A549 (cell line): ENCODE results near the gene CLSTN2. TPM values are rescaled to one million over a fixed set of nuclear protein-coding genes. Genes with fewer than 3 reads are reported as not detected.

Experiments used
- ATAC-seq, 2 experiments: fragments of 200-7000 bp in 1 of 2; fragments of >200 bp in 1 of 2; cut with Nextera tagmentation in 1 of 2; cut with Tn5 transposase in 1 of 2; 3 replicates each; pipeline versions ENCODE4 v1.8.0 to v1.9.1; 2018 to 2020; ENCODE audit warnings: mild to moderate bottlenecking in 1 of 2, moderate library complexity in 1 of 2
- CTCF ChIA-PET: fragments of 300-600 bp; sonication (Branson Sonifier 250); formaldehyde crosslinking; extraction: SDS; loops from one replicate; lab custom pipeline; 2021; ENCODE audit warnings: antibody characterized with exemption, inconsistent platforms; lab: Yijun Ruan, JAX
- POLR2A ChIA-PET: fragments of 350-600 bp; formaldehyde crosslinking; extraction: SDS; loops from one replicate; lab custom pipeline; 2021; ENCODE audit warnings: antibody characterized with exemption, inconsistent platforms; lab: Yijun Ruan, JAX
- DNase-seq, 2 experiments: peaks; one replicate each; pipeline versions ENCODE4 v3.0.0 to v3.0.0-alpha.2; 2011 to 2016; ENCODE audit warnings: low read depth in 1 of 2, low spot score in 1 of 2
- FAIRE-seq: peaks from 2 replicates; lab custom pipeline; 2011; peaks lifted over from hg19 to GRCh38; lab: Jason Lieb, UNC
- H3K27ac ChIP-seq, 2 experiments: fragments of >200 bp; sonication (Bioruptor Twin); formaldehyde crosslinking; 3 replicates each; pipeline ENCODE4 v1.5.1; 2016 to 2017
- H3K4me1 ChIP-seq: fragments of >200 bp; sonication (Bioruptor Twin); formaldehyde crosslinking; 3 replicates; pipeline ENCODE4 v1.6.1; 2016
- H3K4me2 ChIP-seq: fragments of >200 bp; sonication (Bioruptor Twin); formaldehyde crosslinking; 3 replicates; pipeline ENCODE4 v1.6.1; 2016
- H3K4me3 ChIP-seq: fragments of >200 bp; sonication (Bioruptor Twin); formaldehyde crosslinking; 3 replicates; pipeline ENCODE4 v1.5.1; 2016
- H3K9me3 ChIP-seq: fragments of >200 bp; sonication (Bioruptor Twin); formaldehyde crosslinking; 3 replicates; pipeline ENCODE4 v1.6.1; 2016
- ATOH8 ChIP-seq: fragments of 250-450 bp; sonication (Bioruptor Pico); IDR thresholded peaks from 2 replicates; pipeline ENCODE4 v1.5.0; 2020; ENCODE audit warnings: low read depth, mild to moderate bottlenecking, moderate library complexity
- BCL3 ChIP-seq: fragments of >200 bp; sonication (Bioruptor Twin); formaldehyde crosslinking; IDR thresholded peaks from 3 replicates; pipeline ENCODE4 v1.6.1; 2016
- CBX2 ChIP-seq: fragments of 200-600 bp; sonication (generic); IDR thresholded peaks from 2 replicates; pipeline ENCODE4 v1.6.1; 2016; ENCODE audit warnings: low read depth, mild to moderate bottlenecking, borderline replicate concordance
- CBX8 ChIP-seq: fragments of 200-600 bp; sonication (generic); IDR thresholded peaks from 2 replicates; pipeline ENCODE4 v1.6.1; 2016
- CEBPB ChIP-seq, 2 experiments: fragments of >200 bp in 1 of 2; sonication (Bioruptor Twin) in 1 of 2; formaldehyde crosslinking in 1 of 2; IDR thresholded peaks; 2 replicates each; pipeline ENCODE4 v1.6.1; 2012 to 2016
- CHD4 ChIP-seq: fragments of 200-600 bp; sonication (generic); IDR thresholded peaks from 2 replicates; pipeline ENCODE4 v1.6.1; 2016; ENCODE audit warnings: antibody characterized with exemption, mild to moderate bottlenecking, borderline replicate concordance
- CTCF ChIP-seq: fragments of >200 bp; sonication (Bioruptor Twin); formaldehyde crosslinking; IDR thresholded peaks from 3 replicates; pipeline ENCODE4 v1.5.1; 2016
- EHF ChIP-seq: fragments of 250-450 bp; sonication (Bioruptor Pico); IDR thresholded peaks from 2 replicates; pipeline ENCODE4 v1.5.0; 2020; ENCODE audit warnings: mild to moderate bottlenecking
- FOSL2 ChIP-seq, 2 experiments: fragments of 450-650 bp in 1 of 2; fragments of >200 bp in 1 of 2; sonication (Bioruptor Twin) in 1 of 2; formaldehyde crosslinking; IDR thresholded peaks; 2 replicates each; pipeline versions ENCODE4 v1.5.0 to v1.6.1; 2016 to 2020; ENCODE audit warnings: mild to moderate bottlenecking in 1 of 2, moderate library complexity in 1 of 2
- HEYL ChIP-seq: fragments of 250-450 bp; sonication (Bioruptor Pico); IDR thresholded peaks from 2 replicates; pipeline ENCODE4 v1.8.0; 2021; ENCODE audit warnings: mild to moderate bottlenecking, moderate library complexity
- HOXB13 ChIP-seq: fragments of 250-450 bp; sonication (Bioruptor Pico); IDR thresholded peaks from 2 replicates; pipeline ENCODE4 v1.5.0; 2020; ENCODE audit warnings: low read depth, mild to moderate bottlenecking, moderate library complexity
- RAD21 ChIP-seq, 2 experiments: fragments of >200 bp in 1 of 2; sonication (Bioruptor Twin) in 1 of 2; formaldehyde crosslinking in 1 of 2; IDR thresholded peaks in 1 of 2; conservative IDR thresholded peaks in 1 of 2; 2 replicates in 1 of 2; 3 replicates in 1 of 2; pipeline ENCODE4 v1.6.1; 2012 to 2018; ENCODE audit warnings: inconsistent platforms in 1 of 2
- SMC3 ChIP-seq: fragments of >200 bp; sonication (Bioruptor Twin); formaldehyde crosslinking; IDR thresholded peaks from 3 replicates; pipeline ENCODE4 v1.6.1; 2018; ENCODE audit warnings: inconsistent platforms
- TFCP2L1 ChIP-seq: fragments of 250-450 bp; sonication (Bioruptor Pico); IDR thresholded peaks from 2 replicates; pipeline ENCODE4 v1.5.0; 2021; ENCODE audit warnings: mild to moderate bottlenecking
- USF2 ChIP-seq: fragments of 450-650 bp; IDR thresholded peaks from 2 replicates; pipeline ENCODE4 v1.6.1; 2014; ENCODE audit warnings: antibody characterized with exemption
- ZC3H11A ChIP-seq: fragments of 450-650 bp; IDR thresholded peaks from 2 replicates; pipeline ENCODE4 v1.6.1; 2014; ENCODE audit warnings: antibody characterized with exemption, mild to moderate bottlenecking
- ZFP36 ChIP-seq: fragments of 450-650 bp; IDR thresholded peaks from 2 replicates; pipeline ENCODE4 v1.6.1; 2014; ENCODE audit warnings: borderline replicate concordance; ENCODE audit not compliant: partially characterized antibody
- WGBS: methylation state at CpG from one replicate; pipeline ENCODE4 v1.1.6; 2017; ENCODE audit errors: missing lambda C conversion rate; 5-methylcytosine and 5-hydroxymethylcytosine counted together
- polyA plus RNA-seq, 4 experiments: library from polyadenylated mRNA; depleted of rRNA in 3 of 4; stranded (reverse); fragments of >200 nt; fragmentation: RNase III in 1 of 4; extraction: RNeasy Plus Mini Kit Qiagen cat#74134 plus additional on column Dnase treatment in 1 of 4; gene quantifications; 2 replicates in 3 of 4; 3 replicates in 1 of 4; pipeline ENCODE4 v1.2.3, GENCODE V29; 2011 to 2017
- TF ChIP-seq, protein P1 (sequence below): IDR thresholded peaks from 2 replicates; pipeline ENCODE4 v1.6.1; 2012; ENCODE audit warnings: low read depth, borderline replicate concordance
- TF ChIP-seq, protein P2 (sequence below): IDR thresholded peaks from 2 replicates; pipeline ENCODE4 v1.6.1; 2012

CLSTN2 gene
- polyA plus RNA-seq, 2 of the 4 experiments (the other 2 are of a cell fraction): 0.03 to 0.04 TPM

DNA sequence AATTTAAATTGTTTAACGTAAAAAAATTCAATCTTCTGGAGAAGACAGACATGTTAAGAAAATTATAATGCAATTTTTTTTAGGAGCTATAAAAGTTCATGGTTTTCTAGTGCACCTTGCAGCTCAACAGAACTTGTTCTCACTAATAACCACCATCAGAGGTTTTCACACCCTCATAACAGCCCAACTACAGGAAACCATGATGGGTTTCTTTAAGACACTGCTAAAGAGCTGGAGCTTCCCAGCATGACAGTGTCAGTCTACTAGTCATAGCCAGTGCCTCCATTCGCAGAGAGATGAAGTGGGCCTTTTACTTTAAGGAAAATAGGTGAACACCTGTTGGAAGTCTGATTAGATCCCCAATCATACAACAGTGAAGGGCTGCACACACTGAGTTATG, 518.8 kb downstream of the CLSTN2 start:
- WGBS: 19% methylated on average over 2 of the region's 2 CpGs
- ChIA-PET POLR2A (no interaction called here), CTCF (no interaction called here)
- Histone ChIP-seq H3K9me3 (no peaks in the 10 kb centered on the region), H3K4me1 (no peaks in the 10 kb centered on the region), H3K4me2 (no peak overlapping the region), H3K27ac (no peak overlapping the region), H3K4me3 (no peak overlapping the region)
- ATAC-seq: no peak
- DNase-seq: no peak
- FAIRE-seq: no peak
- TF ChIP-seq, protein P1, sequence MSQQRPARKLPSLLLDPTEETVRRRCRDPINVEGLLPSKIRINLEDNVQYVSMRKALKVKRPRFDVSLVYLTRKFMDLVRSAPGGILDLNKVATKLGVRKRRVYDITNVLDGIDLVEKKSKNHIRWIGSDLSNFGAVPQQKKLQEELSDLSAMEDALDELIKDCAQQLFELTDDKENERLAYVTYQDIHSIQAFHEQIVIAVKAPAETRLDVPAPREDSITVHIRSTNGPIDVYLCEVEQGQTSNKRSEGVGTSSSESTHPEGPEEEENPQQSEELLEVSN: no peak
- TF ChIP-seq ZFP36 (no peak), USF2 (no peak), CBX8 (no peak), HOXB13 (CRISPR knock-in tag) (no peak)

GRCh38 chr3:140455521-140456214, 520.7 kb downstream of the CLSTN2 start:
- no peak for TF ChIP-seq CBX2
- TF ChIP-seq BCL3: no peak
- no peak for TF ChIP-seq ZFP36
- TF ChIP-seq HOXB13 (CRISPR knock-in tag): no peak
- no peak for TF ChIP-seq SMC3
- TF ChIP-seq TFCP2L1 (CRISPR knock-in tag): no peak
- TF ChIP-seq CEBPB (IDR thresholded peaks at IDR 0.05): no peak
- TF ChIP-seq USF2: no peak
- TF ChIP-seq CHD4: no peak
- TF ChIP-seq ZC3H11A: no peak
- TF ChIP-seq EHF: no peak
- TF ChIP-seq FOSL2 (IDR thresholded peaks at IDR 0.05): no peak
- TF ChIP-seq FOSL2 (CRISPR knock-in tag; IDR thresholded peaks at IDR 0.05): no peak
- TF ChIP-seq, all 56 proteins: peak for 0
- Histone ChIP-seq H3K4me3 (no peak overlapping the region), H3K4me2 (no peak overlapping the region), H3K4me1 (no peaks in the 10 kb centered on the region), H3K9me3 (no peaks in the 10 kb centered on the region), H3K27ac (no peak overlapping the region)
- ChIA-PET POLR2A (no interaction called here), CTCF (no interaction called here)
- no peak for ATAC-seq
- no peak for FAIRE-seq
- DNase-seq: no peak
- 16% methylated on average over 5 of the region's 5 CpGs for WGBS

- POLR2A ChIA-PET: no interaction called here
- WGBS: 49% methylated on average over 3 of the region's 3 CpGs
- CTCF ChIA-PET: no interaction called here
These were observed 522.0 kb downstream of the CLSTN2 start for GRCh38 chr3:140456974-140457373.

More at GRCh38 chr3:140456974-140457373, 522.0 kb downstream of the CLSTN2 start:
- DNase-seq (no peak), FAIRE-seq (no peak), ATAC-seq (no peak)
- Histone ChIP-seq H3K4me2 (no peak overlapping the region), H3K27ac (no peak overlapping the region), H3K4me3 (no peak overlapping the region), H3K4me1 (no peaks in the 10 kb centered on the region), H3K9me3 (no peaks in the 10 kb centered on the region)
- no peak for TF ChIP-seq CEBPB (IDR thresholded peaks at IDR 0.05)
- TF ChIP-seq ATOH8: no peak
- TF ChIP-seq, protein P2, sequence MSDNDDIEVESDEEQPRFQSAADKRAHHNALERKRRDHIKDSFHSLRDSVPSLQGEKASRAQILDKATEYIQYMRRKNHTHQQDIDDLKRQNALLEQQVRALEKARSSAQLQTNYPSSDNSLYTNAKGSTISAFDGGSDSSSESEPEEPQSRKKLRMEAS: no peak
- no peak for TF ChIP-seq USF2
- TF ChIP-seq CHD4: no peak
- TF ChIP-seq CTCF: no peak
- TF ChIP-seq RAD21 (conservative IDR thresholded peaks at IDR 0.05 in 1 of 2, IDR thresholded peaks at IDR 0.05 in 1 of 2): no peak
- no peak for TF ChIP-seq HEYL (CRISPR knock-in tag)
- TF ChIP-seq EHF: no peak
